Skeletal muscle tissue (tissue), 4 donors: ENCODE data around the gene NPFFR1. TPM values are rescaled to one million over a fixed set of nuclear protein-coding genes. Genes with fewer than 3 reads are reported as not detected.

Experiments
- H3K27ac ChIP-seq: one replicate; pipeline ENCODE4 v1.7.0; 2013; ENCODE audit warnings: mild to moderate bottlenecking, low read depth, low read length, inconsistent platforms
- H3K27me3 ChIP-seq, 3 donors: one replicate each; pipeline ENCODE4 v1.7.0; 2013; ENCODE audit warnings: low read length in 3 of 3; ENCODE audit not compliant: control insufficient read depth in 3 of 3, insufficient read depth in 3 of 3
- H3K36me3 ChIP-seq, 3 donors: one replicate each; pipeline ENCODE4 v1.7.0; 2013; ENCODE audit warnings: low read length in 3 of 3; ENCODE audit not compliant: control insufficient read depth in 3 of 3, insufficient read depth in 3 of 3
- H3K4me1 ChIP-seq, 3 donors: one replicate each; pipeline ENCODE4 v1.7.0; 2013; ENCODE audit warnings: low read length in 3 of 3, mild to moderate bottlenecking in 3 of 3; ENCODE audit not compliant: control insufficient read depth in 3 of 3, insufficient read depth in 3 of 3
- H3K4me3 ChIP-seq, 3 donors: one replicate each; pipeline ENCODE4 v1.7.0; 2013; ENCODE audit warnings: low read length in 3 of 3
- H3K9ac ChIP-seq, 3 donors: one replicate each; pipeline ENCODE4 v1.7.0; 2013; ENCODE audit warnings: low read length in 3 of 3, mild to moderate bottlenecking in 3 of 3, moderate library complexity in 2 of 3, low read depth in 1 of 3
- H3K9me3 ChIP-seq, 3 donors: one replicate each; pipeline ENCODE4 v1.7.0; 2013; ENCODE audit warnings: low read length in 3 of 3; ENCODE audit not compliant: control insufficient read depth in 3 of 3
- total RNA-seq: library from RNA; depleted of rRNA; stranded (reverse); fragments of >200 nt; gene quantifications from one replicate; pipeline ENCODE4 v1.2.3, GENCODE V29; 2014
- donor health status: Osteomylitis.

NPFFR1 gene
- total RNA-seq, 1 donor from 2014 or later: under 0.01 TPM

DNA sequence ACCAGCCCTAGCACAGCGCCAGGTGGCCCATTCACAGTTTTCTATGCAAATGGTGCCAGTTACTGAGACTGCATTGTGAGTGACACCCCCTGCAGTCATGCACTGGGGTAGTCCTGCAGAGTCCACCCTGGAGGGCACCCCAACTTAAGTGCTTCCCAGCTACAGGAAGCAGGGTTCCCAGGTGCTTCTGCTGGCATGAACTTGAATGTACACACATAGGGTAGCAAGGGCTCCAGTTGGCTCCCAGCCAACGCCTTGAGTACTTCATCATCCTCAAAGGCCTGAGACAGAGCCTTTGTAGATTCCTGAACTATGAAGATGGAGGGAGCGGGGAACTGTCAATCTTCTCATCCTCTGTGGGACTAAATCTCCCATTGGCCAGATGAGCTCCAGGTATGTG is 11.5 kb upstream of the NPFFR1 start:
- peaks cover 0 to 7% (median 7%) of the 10 kb centered on the region in 3 donors for H3K36me3 ChIP-seq
- H3K9ac ChIP-seq: no peak overlapping the region
- no peak overlapping the region for H3K27ac ChIP-seq
- no peaks in the 10 kb centered on the region for H3K9me3 ChIP-seq
- H3K4me3 ChIP-seq: no peak overlapping the region
- peaks cover 12 to 20% (median 16%) of the 10 kb centered on the region in 3 donors for H3K4me1 ChIP-seq
- H3K27me3 ChIP-seq: peaks cover 0 to 3% (median 0%) of the 10 kb centered on the region in 3 donors

DNA sequence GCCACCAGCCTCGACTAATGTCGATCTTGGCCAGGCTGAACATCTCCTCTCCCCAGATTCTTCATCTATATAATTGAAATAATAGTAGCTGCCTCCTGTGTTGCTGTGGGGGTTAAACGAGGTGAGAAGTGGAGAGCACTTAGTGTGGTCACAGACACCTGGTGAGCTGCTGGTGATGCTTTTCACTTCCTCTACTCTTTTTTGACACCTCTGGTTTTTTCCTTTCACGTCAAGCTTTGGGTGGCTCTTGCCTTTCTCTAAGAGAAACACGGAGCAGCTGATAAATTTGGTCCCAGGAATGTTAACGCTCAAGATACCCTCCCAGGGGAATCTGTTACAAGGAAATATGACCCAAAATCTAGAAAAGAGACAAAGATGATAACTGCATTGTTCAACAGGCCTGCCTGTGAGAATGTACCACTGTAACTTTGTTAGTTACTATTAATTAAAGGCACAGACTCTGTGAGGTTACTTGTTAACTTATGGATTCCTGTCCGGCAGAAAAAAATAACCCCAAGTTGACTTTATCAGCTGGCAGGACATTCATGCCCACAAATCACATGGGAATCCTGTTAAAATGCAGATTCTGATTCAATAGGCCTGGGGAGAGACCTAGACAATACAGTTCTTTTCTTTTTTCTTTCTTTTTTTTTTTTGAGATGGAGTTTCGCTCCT is 9.5 kb upstream of the NPFFR1 start:
- Histone ChIP-seq H3K27ac (no peak overlapping the region), H3K27me3 (peaks cover 0 to 8% (median 8%) of the 10 kb centered on the region in 3 donors), H3K4me1 (peaks cover 12 to 20% (median 16%) of the 10 kb centered on the region in 3 donors), H3K9ac (no peak overlapping the region), H3K4me3 (no peak overlapping the region), H3K36me3 (no peaks in the 10 kb centered on the region), H3K9me3 (no peaks in the 10 kb centered on the region)

DNA sequence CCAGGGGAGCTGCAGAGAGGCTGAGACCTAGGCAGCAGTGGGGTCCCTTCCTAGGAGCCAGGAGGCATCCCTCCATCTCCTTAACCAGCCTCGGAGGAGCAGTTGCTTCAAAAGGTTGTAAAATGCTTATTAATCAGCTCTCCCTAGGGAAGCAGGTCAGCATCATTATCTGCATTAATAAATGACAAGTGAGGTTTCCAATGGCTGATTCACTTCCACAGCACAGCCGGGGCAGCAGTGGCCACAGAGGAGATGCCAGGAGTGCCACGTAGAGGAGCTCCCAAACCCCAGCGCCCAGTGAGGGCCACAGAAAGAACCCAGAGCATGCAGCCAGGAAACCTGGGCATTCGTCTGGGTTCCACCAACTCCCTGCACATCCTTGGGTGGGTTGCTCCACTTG is 8.2 kb upstream of the NPFFR1 start:
- Histone ChIP-seq H3K36me3 (no peaks in the 10 kb centered on the region), H3K9me3 (no peaks in the 10 kb centered on the region), H3K4me1 (peaks cover 12 to 15% (median 15%) of the 10 kb centered on the region in 3 donors), H3K27me3 (peaks cover 2 to 14% (median 9%) of the 10 kb centered on the region in 3 donors), H3K27ac (no peak overlapping the region), H3K9ac (no peak overlapping the region), H3K4me3 (no peak overlapping the region)

DNA sequence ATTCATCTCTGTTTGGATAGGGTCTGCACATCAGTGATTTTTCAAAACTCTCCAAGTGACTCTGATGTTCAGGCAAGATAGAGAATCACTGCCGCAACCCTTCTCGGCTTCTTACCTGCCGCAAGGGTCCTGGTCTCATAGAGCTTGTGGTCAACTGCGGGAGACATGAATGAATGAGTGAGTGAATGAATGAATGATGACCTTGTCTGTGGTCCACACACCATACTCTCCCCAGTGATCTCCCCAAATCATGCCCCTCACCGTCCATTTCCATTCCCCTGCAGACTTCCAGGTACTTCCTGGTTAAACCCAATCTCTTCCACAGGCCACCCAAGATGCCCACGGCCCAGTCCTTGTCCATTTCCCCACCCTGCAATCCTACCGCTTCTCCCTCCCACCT is 5.9 kb upstream of the NPFFR1 start:
- no peaks in the 10 kb centered on the region for H3K9me3 ChIP-seq
- H3K4me1 ChIP-seq: no peaks in the 10 kb centered on the region
- H3K4me3 ChIP-seq: no peak overlapping the region
- H3K9ac ChIP-seq: no peak overlapping the region
- peaks cover 14 to 30% (median 21%) of the 10 kb centered on the region in 3 donors for H3K27me3 ChIP-seq
- no peaks in the 10 kb centered on the region for H3K36me3 ChIP-seq
- H3K27ac ChIP-seq: no peak overlapping the region

DNA sequence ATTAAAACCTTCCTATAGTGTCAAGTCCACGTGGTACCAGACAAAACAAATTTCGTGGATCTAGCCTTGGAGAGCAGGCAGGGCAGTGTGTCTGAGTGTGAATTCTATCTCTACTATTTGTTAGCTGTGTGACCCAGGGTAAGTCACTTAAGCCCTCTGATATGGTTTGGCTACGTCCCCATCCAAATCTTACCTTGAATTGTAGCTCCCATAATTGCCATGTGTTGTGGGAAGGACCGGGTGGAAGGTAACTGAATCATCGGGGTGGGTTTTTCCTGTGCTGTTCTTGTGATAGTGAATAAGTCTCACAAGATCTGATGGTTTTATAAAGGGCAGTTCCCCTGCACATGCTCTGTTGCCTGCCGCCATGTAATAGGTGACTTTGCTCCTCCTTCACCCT is 2.8 kb upstream of the NPFFR1 start:
- Histone ChIP-seq H3K9me3 (no peaks in the 10 kb centered on the region), H3K4me3 (no peak overlapping the region), H3K4me1 (peaks cover 4 to 6% (median 6%) of the 10 kb centered on the region in 3 donors), H3K27ac (no peak overlapping the region), H3K9ac (no peak overlapping the region), H3K27me3 (peaks cover 39 to 48% (median 40%) of the 10 kb centered on the region in 3 donors), H3K36me3 (no peaks in the 10 kb centered on the region)

DNA sequence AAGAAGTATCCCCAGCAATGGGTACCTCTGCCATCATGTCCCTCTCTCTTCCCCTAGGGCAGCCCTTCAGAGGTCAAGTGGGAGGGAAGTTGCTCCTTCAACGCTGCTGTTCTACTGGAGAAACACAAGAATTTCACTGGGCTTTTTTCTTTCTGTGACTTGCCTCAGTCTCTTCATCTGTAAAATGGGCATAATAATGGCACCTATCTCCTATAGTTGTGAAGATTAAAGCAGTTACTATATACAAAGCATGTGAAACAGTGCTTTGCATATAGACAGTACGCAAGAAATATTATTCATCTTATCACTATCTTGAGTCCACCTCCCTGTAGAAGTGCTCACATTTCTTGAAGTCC is 1.6 kb upstream of the NPFFR1 start:
- no peak overlapping the region for H3K9ac ChIP-seq
- no peaks in the 10 kb centered on the region for H3K36me3 ChIP-seq
- H3K4me3 ChIP-seq: no peak overlapping the region
- H3K9me3 ChIP-seq: no peaks in the 10 kb centered on the region
- H3K27me3 ChIP-seq: peaks cover 38 to 48% (median 42%) of the 10 kb centered on the region in 3 donors
- peaks cover 4 to 6% (median 6%) of the 10 kb centered on the region in 3 donors for H3K4me1 ChIP-seq
- H3K27ac ChIP-seq: no peak overlapping the region

DNA sequence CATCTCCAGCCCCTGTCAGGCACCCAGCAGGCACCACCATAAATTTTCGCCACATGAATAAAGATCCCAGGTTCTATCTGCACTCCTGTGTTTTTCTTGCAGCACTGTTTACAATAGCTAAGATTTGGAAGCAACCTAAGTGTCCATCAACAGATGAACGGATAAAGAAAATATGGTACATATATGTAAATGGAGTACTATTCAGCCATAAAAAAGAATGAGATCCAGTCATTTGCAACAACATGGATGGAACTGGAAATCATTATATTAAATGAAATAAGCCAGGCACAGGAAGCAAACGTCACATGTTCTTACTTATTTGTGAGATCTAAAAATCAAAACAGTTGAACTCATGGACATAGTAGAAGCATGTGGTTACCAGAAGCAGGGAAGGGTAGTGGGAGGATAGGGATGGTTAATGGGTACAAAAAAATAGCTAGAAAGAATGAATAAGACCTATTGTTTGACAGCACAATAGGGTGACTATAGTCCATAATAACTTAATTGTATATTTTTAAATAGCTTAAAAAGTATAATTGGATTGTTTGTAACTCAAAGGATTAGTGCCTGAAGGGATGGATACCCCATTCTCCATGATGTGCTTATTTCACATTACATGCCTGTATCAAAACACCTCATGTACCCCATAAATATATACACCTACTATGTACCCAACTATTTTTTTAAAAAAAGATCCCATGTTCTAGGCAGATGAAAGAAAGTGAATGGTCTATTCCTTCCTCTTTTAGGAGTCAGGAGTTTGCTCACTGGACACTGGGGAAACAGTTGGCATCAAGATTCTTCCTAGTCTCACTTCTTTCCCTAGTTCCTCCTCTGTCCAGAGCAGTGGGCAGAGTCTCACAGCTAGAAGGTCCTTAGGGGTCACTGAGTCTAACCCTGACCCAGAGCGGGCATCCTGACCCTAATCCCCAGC is 1.0 kb upstream of the NPFFR1 start:
- Histone ChIP-seq H3K9ac (no peak overlapping the region), H3K27ac (no peak overlapping the region), H3K9me3 (no peaks in the 10 kb centered on the region), H3K4me1 (peaks cover 4 to 6% (median 6%) of the 10 kb centered on the region in 3 donors), H3K36me3 (no peaks in the 10 kb centered on the region), H3K4me3 (no peak overlapping the region), H3K27me3 (peaks cover 38 to 44% (median 42%) of the 10 kb centered on the region in 3 donors)

DNA sequence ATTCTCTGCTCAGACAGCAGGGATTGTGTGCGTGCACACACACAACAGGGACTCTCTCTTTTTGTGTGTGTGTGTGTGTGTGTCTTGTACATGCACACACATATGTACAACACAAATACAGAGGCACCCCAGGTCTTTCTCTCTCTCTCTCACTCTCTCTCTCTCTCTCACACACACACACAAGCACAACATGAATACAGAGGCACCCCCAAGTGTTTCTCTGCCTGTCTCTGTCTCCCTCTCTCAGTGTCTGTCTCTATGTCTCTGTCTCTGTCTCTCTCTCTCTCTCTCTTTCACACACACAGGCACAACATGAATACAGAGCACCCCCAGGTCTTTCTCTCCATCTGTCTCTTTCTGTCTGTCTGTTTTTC is 746 bp downstream of the NPFFR1 start:
- no peaks in the 10 kb centered on the region for H3K9me3 ChIP-seq
- peaks cover 31 to 42% (median 37%) of the 10 kb centered on the region in 3 donors for H3K27me3 ChIP-seq
- no peak overlapping the region for H3K9ac ChIP-seq

DNA sequence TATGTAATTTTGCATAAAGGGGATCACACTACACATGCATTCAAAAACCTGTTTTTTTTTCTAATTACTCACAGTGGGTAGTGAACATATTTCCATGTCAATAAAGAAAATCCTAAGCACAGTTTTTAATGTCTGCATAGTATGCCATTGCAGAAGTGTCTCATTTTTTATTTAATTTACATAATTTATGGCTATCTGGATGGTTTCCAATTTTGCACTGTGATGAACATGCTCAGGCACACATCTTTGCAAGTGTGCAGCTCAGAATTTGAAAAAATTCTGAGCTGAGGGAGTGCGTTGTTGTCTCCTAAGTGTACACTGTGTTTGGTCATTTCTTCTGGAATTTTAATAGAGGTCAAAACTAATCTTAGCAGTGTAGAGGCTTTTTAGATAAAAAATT is 2.2 kb downstream of the NPFFR1 start:
- H3K4me3 ChIP-seq: no peak overlapping the region
- H3K9me3 ChIP-seq: no peaks in the 10 kb centered on the region
- no peaks in the 10 kb centered on the region for H3K36me3 ChIP-seq
- H3K4me1 ChIP-seq: peaks cover 4 to 6% (median 6%) of the 10 kb centered on the region in 3 donors
- H3K27me3 ChIP-seq: peaks cover 31 to 39% (median 33%) of the 10 kb centered on the region in 3 donors
- no peak overlapping the region for H3K27ac ChIP-seq
- no peak overlapping the region for H3K9ac ChIP-seq

More for the DNA sequence above, 746 bp downstream of the NPFFR1 start:
- H3K4me1 ChIP-seq: peaks cover 4 to 6% (median 6%) of the 10 kb centered on the region in 3 donors
- no peak overlapping the region for H3K4me3 ChIP-seq
- no peak overlapping the region for H3K27ac ChIP-seq
- no peaks in the 10 kb centered on the region for H3K36me3 ChIP-seq

DNA sequence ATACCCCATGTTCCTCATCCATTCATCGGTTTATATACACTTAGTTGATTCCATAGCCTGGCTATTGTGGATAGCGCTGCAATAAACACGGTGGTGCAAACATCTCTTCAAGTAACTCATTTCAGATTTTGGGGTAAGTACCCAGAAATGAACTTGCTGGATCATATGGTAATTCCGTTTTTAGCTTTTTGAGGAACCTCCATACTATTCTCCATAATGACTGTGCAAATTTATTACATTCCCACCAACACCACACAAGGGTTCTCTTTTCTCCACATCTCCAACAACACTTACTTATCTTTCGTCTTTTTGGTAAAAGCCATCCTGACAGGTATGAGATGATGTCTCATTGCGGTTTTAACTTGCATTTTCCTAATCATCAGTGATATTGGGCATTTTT is 3.7 kb downstream of the NPFFR1 start:
- peaks cover 20 to 31% (median 21%) of the 10 kb centered on the region in 3 donors for H3K27me3 ChIP-seq
- no peak overlapping the region for H3K27ac ChIP-seq
- peaks cover 5 to 6% (median 6%) of the 10 kb centered on the region in 3 donors for H3K4me1 ChIP-seq
- no peak overlapping the region for H3K9ac ChIP-seq
- H3K4me3 ChIP-seq: no peak overlapping the region
- no peaks in the 10 kb centered on the region for H3K9me3 ChIP-seq
- H3K36me3 ChIP-seq: no peaks in the 10 kb centered on the region
